Right atrium auricular region (tissue), 2 donors: ENCODE data around the gene SLC29A1. TPM values are rescaled to one million over a fixed set of nuclear protein-coding genes. Genes with fewer than 3 reads are reported as not detected.

Experiments
- DNase-seq: peaks from one replicate; pipeline ENCODE4 v3.0.0-alpha.2; 2019; ENCODE audit warnings: low spot score
- H3K27ac ChIP-seq, 2 donors: fragments of 200-600 bp; sonication (generic); 1 replicate in 1 of 2; 2 replicates in 1 of 2; pipeline ENCODE4 v1.5.1; 2016 to 2019
- H3K27me3 ChIP-seq, 2 donors: fragments of 200-600 bp; sonication (generic); one replicate each; pipeline versions ENCODE4 v1.5.1 to v1.6.0; 2017 to 2019
- H3K36me3 ChIP-seq: fragments of 200-600 bp; sonication (generic); one replicate; pipeline ENCODE4 v1.5.1; 2016
- H3K4me1 ChIP-seq, 2 donors: fragments of 200-600 bp; sonication (generic); one replicate each; pipeline versions ENCODE4 v1.5.1 to v1.6.0; 2017 to 2019
- H3K4me3 ChIP-seq, 2 donors: fragments of 200-600 bp; sonication (generic); 1 replicate in 1 of 2; 2 replicates in 1 of 2; pipeline ENCODE4 v1.5.1; 2017 to 2019; ENCODE audit warnings: mild to moderate bottlenecking in 1 of 2, moderate library complexity in 1 of 2
- H3K9me3 ChIP-seq, 2 donors: fragments of 200-600 bp; sonication (generic); one replicate each; pipeline ENCODE4 v1.5.1; 2019
- total RNA-seq, 2 donors: library from RNA; depleted of rRNA; stranded (reverse); fragments of >200 nt; gene quantifications; one replicate each; pipeline ENCODE4 v1.1.0, GENCODE V29; 2016
- TF ChIP-seq, protein P1 (sequence below), 2 donors: fragments of 200-600 bp; sonication (generic); IDR thresholded peaks; one replicate each; pipeline ENCODE4 v1.5.1; 2019; ENCODE audit warnings: antibody characterized with exemption in 2 of 2

The SLC29A1 gene
- total RNA-seq, 2 donors from 2014 or later: 105 to 256 TPM

DNA sequence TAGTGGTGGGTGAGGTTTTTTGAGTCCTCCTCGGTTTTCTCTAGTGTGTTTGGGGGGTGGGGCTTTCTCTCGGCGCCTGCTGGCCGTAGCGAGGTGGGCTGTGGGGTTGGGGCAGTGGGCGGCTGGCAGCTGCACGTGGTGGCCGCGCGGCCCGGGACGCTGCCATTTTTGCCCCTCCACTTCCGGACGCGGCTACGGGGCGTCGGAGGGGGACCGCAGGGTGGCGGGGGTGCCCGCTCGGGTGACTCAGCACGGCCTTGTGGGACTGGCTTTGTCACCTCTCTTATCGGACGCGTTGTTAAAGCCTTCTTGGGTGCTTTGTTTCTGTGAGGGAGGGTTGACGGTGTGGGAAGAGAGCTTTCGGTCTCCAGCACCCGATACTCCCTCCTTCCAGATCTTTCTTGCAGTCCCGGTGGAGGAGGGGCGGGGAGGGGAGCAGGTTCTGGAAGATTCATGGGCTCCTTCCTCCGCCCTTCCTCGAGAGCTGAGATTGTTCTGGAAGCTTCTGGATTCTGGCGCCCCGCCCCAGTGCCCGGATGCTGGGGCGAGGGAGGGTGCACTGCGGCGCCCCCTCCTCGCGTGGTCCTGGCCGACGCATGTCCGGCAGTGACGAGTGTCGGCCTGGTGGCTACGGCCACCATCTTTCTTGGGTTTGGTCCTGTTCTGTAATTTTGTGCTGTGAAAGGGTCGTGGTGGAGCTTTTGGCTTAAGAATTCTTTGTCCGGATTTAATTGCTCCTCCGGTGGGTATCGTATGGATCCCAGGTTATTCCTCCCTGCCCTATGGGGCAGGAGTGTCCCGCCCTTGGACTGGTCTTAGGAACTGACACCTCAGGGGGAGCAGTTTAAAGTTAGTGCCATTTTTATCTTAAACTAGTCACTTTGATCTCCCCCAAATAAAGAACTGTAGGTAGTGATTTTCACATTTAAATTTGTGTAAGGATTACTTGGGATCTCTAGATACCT, 24.2 kb downstream of the SLC29A1 start:
- H3K4me1 ChIP-seq: peaks cover 0 to 36% of the 10 kb centered on the region in 2 donors
- H3K36me3 ChIP-seq: peaks cover 42% of the 10 kb centered on the region
- H3K9me3 ChIP-seq: no peaks in the 10 kb centered on the region
- peak overlapping the region; percentile 100 for H3K27ac ChIP-seq
- H3K4me3 ChIP-seq: peak overlapping the region; percentile 92 to 95
- no peak for DNase-seq
- TF ChIP-seq, protein P1, sequence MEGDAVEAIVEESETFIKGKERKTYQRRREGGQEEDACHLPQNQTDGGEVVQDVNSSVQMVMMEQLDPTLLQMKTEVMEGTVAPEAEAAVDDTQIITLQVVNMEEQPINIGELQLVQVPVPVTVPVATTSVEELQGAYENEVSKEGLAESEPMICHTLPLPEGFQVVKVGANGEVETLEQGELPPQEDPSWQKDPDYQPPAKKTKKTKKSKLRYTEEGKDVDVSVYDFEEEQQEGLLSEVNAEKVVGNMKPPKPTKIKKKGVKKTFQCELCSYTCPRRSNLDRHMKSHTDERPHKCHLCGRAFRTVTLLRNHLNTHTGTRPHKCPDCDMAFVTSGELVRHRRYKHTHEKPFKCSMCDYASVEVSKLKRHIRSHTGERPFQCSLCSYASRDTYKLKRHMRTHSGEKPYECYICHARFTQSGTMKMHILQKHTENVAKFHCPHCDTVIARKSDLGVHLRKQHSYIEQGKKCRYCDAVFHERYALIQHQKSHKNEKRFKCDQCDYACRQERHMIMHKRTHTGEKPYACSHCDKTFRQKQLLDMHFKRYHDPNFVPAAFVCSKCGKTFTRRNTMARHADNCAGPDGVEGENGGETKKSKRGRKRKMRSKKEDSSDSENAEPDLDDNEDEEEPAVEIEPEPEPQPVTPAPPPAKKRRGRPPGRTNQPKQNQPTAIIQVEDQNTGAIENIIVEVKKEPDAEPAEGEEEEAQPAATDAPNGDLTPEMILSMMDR (IDR thresholded peaks at IDR 0.05): no peak
- no peaks in the 10 kb centered on the region for H3K27me3 ChIP-seq

DNA sequence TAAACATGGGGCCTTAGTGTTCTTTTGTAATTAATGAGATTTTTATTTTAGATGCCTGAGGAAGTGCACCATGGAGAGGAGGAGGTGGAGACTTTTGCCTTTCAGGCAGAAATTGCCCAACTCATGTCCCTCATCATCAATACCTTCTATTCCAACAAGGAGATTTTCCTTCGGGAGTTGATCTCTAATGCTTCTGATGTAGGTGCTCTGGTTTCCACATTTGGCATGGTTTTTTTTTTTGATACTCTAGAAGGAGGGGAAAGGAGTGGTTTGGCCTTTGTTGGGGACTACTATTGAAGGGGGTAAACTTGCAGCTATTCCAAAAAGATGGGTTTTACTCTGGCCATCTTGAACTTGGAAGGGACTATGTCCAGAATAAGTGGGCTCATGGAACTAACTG, 25.2 kb downstream of the SLC29A1 start:
- no peak for DNase-seq
- peak overlapping the region; percentile 92 to 95 for H3K4me3 ChIP-seq
- TF ChIP-seq, protein P1 (IDR thresholded peaks at IDR 0.05): no peak
- H3K9me3 ChIP-seq: no peaks in the 10 kb centered on the region
- peaks cover 52% of the 10 kb centered on the region for H3K36me3 ChIP-seq
- peak overlapping the region; percentile 100 for H3K27ac ChIP-seq
- H3K27me3 ChIP-seq: no peaks in the 10 kb centered on the region
- H3K4me1 ChIP-seq: peaks cover 0 to 36% of the 10 kb centered on the region in 2 donors

DNA sequence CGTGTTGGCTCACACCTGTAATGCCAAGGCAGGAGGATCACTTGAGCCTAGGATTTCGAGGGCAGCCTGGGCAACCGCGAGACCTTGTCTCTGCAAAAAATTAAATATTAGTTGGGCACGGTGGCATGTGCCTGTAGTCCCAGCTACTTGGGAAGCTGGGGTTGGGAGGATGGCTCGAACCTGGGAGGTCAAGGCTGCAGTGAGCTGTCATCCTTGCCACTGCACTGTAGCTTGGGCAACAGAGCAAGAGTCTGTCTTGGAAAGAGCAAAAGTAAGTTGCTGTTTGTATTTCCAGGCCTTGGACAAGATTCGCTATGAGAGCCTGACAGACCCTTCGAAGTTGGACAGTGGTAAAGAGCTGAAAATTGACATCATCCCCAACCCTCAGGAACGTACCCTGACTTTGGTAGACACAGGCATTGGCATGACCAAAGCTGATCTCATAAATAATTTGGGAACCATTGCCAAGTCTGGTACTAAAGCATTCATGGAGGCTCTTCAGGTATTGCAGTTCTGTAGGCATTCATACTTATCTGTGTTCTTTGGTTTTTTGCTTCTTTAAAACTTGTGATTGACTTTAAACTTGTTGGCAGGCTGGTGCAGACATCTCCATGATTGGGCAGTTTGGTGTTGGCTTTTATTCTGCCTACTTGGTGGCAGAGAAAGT, 25.8 kb downstream of the SLC29A1 start:
- Histone ChIP-seq H3K4me3 (no peak overlapping the region), H3K27ac (no peak overlapping the region), H3K9me3 (no peaks in the 10 kb centered on the region), H3K36me3 (peaks cover 58% of the 10 kb centered on the region), H3K4me1 (peaks cover 0 to 39% of the 10 kb centered on the region in 2 donors), H3K27me3 (no peaks in the 10 kb centered on the region)
- TF ChIP-seq, protein P1 (IDR thresholded peaks at IDR 0.05): no peak
- no peak for DNase-seq

DNA sequence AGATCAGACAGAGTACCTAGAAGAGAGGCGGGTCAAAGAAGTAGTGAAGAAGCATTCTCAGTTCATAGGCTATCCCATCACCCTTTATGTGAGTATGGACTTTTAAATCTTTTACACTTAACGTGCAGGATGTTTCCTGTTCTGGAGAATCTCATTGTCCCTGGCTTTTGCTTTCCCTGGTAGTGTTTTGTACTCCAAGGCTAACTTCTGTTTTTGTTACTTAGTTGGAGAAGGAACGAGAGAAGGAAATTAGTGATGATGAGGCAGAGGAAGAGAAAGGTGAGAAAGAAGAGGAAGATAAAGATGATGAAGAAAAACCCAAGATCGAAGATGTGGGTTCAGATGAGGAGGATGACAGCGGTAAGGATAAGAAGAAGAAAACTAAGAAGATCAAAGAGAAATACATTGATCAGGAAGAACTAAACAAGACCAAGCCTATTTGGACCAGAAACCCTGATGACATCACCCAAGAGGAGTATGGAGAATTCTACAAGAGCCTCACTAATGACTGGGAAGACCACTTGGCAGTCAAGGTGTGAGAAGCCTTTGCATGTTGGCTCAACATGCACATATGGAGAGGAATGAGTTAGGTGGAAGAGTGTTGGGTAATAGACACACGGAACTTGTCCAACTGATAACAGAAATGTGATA, 26.8 kb downstream of the SLC29A1 start:
- TF ChIP-seq, protein P1 (IDR thresholded peaks at IDR 0.05): no peak
- no peak overlapping the region for H3K4me3 ChIP-seq
- H3K27me3 ChIP-seq: no peaks in the 10 kb centered on the region
- peaks cover 0 to 40% of the 10 kb centered on the region in 2 donors for H3K4me1 ChIP-seq
- DNase-seq: no peak
- no peaks in the 10 kb centered on the region for H3K9me3 ChIP-seq
- no peak overlapping the region for H3K27ac ChIP-seq
- H3K36me3 ChIP-seq: peaks cover 68% of the 10 kb centered on the region

DNA sequence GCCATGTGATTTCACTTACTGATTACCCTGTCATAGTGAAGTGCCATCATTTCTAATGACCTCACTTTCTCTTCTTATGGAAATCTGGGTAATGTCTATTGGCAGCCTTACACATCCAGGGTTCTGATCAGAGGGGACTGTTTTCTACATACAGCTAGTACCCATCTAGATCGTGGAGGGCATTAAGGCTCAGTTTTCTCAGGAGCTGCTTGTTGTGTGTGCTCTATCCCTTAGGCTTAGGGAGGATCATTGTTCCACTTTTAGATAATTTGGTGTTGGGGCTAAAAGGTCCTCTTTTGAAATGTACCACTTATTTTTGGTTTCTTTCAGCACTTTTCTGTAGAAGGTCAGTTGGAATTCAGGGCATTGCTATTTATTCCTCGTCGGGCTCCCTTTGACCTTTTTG, 27.3 kb downstream of the SLC29A1 start:
- no peak overlapping the region for H3K4me3 ChIP-seq
- peaks cover 71% of the 10 kb centered on the region for H3K36me3 ChIP-seq
- H3K9me3 ChIP-seq: no peaks in the 10 kb centered on the region
- H3K27ac ChIP-seq: no peak overlapping the region
- TF ChIP-seq, protein P1 (IDR thresholded peaks at IDR 0.05): no peak
- H3K4me1 ChIP-seq: peaks cover 0 to 36% of the 10 kb centered on the region in 2 donors
- no peaks in the 10 kb centered on the region for H3K27me3 ChIP-seq
- DNase-seq: no peak
